GM23248 (cell line): ENCODE results near the gene LKAAEAR1. TPM values are rescaled to one million over a fixed set of nuclear protein-coding genes. Genes with fewer than 3 reads are reported as not detected.

Source experiments
- DNase-seq: peaks from one replicate; pipeline ENCODE4 v3.0.0-alpha.2; 2015
- H2AFZ ChIP-seq: fragments of 200-600 bp; sonication (generic); 2 replicates; pipeline ENCODE4 v1.6.1; 2016; ENCODE audit warnings: antibody characterized with exemption
- H3F3A ChIP-seq: fragments of 200-600 bp; sonication (generic); 2 replicates; pipeline ENCODE4 v1.6.1; 2016; ENCODE audit warnings: mild to moderate bottlenecking, antibody characterized with exemption, mixed run types; ENCODE audit not compliant: insufficient read depth
- H3K27ac ChIP-seq: fragments of 200-600 bp; sonication (generic); 2 replicates; pipeline ENCODE4 v1.5.1; 2016; ENCODE audit warnings: mild to moderate bottlenecking
- H3K27me3 ChIP-seq: fragments of 200-600 bp; sonication (generic); replicated peaks from 2 replicates; pipeline ENCODE4 v1.6.1; 2016; ENCODE audit warnings: mild to moderate bottlenecking; ENCODE audit not compliant: insufficient read depth
- H3K36me3 ChIP-seq: fragments of 200-600 bp; sonication (generic); 2 replicates; pipeline ENCODE4 v1.6.1; 2016; ENCODE audit warnings: low read depth, mild to moderate bottlenecking
- H3K4me1 ChIP-seq: fragments of 200-600 bp; sonication (generic); 2 replicates; pipeline ENCODE4 v1.6.1; 2016; ENCODE audit warnings: mild to moderate bottlenecking; ENCODE audit not compliant: insufficient read depth
- H3K4me2 ChIP-seq: fragments of 200-600 bp; sonication (generic); one replicate; pipeline ENCODE4 v1.6.1; 2016; ENCODE audit warnings: mild to moderate bottlenecking; ENCODE audit not compliant: unreplicated experiment
- H3K4me3 ChIP-seq: fragments of 200-600 bp; sonication (generic); 2 replicates; pipeline ENCODE4 v1.5.1; 2016; ENCODE audit warnings: mild to moderate bottlenecking
- H3K79me2 ChIP-seq: fragments of 200-600 bp; sonication (generic); 2 replicates; pipeline ENCODE4 v1.6.1; 2016; ENCODE audit warnings: mild to moderate bottlenecking; ENCODE audit not compliant: insufficient read depth
- H3K9ac ChIP-seq: fragments of 200-600 bp; sonication (generic); 2 replicates; pipeline ENCODE4 v1.6.1; 2016; ENCODE audit warnings: mild to moderate bottlenecking
- H3K9me2 ChIP-seq: fragments of 200-600 bp; sonication (generic); 2 replicates; pipeline ENCODE4 v1.6.1; 2016; ENCODE audit warnings: mixed run types, mild to moderate bottlenecking, moderate library complexity; ENCODE audit not compliant: insufficient read depth
- H3K9me3 ChIP-seq: fragments of 200-600 bp; sonication (generic); one replicate; pipeline ENCODE4 v1.6.1; 2017; ENCODE audit warnings: low read depth
- H4K20me1 ChIP-seq: fragments of 200-600 bp; sonication (generic); 2 replicates; pipeline ENCODE4 v1.6.0; 2016; ENCODE audit not compliant: insufficient read depth
- EZH2 ChIP-seq: fragments of 200-600 bp; sonication (generic); IDR thresholded peaks from 2 replicates; pipeline ENCODE4 v1.6.1; 2018; ENCODE audit warnings: antibody characterized with exemption, mild to moderate bottlenecking; ENCODE audit not compliant: insufficient read depth, poor library complexity, severe bottlenecking
- EZH2phosphoT487 ChIP-seq: fragments of 200-600 bp; sonication (generic); IDR thresholded peaks from 2 replicates; pipeline ENCODE4 v1.6.1; 2018; ENCODE audit warnings: antibody characterized with exemption, moderate library complexity, mild to moderate bottlenecking, low read depth; ENCODE audit not compliant: insufficient read depth
- WGBS, 2 experiments: methylation state at CpG; one replicate each; pipeline ENCODE4 v1.1.6; 2015 to 2017; ENCODE audit warnings: low lambda C conversion rate in 2 of 2, low coverage in 1 of 2; ENCODE audit errors: missing lambda C conversion rate in 2 of 2; 5-methylcytosine and 5-hydroxymethylcytosine counted together
- in situ Hi-C: fragments of 300-500 bp; cut with MboI; formaldehyde crosslinking; loops from 2 replicates; pipeline ENCODE4 v1.15.0; 2020
- polyA plus RNA-seq: library from polyadenylated mRNA; unstranded; fragments of >200 nt; fragmentation: Nextera tagmentation; extraction: Ambion mirVana; gene quantifications from 2 replicates; pipeline ENCODE4 v1.2.1, GENCODE V29; 2016
- total RNA-seq: library from RNA; depleted of rRNA; stranded (reverse); fragments of >200 nt; shearing (Covaris generic); gene quantifications from 2 replicates; pipeline ENCODE4 v1.2.3, GENCODE V29; 2014

The LKAAEAR1 gene
- total and polyA plus RNA-seq, 2 experiments from 2014 or later, result 0.59 to 3.7 TPM

- H3K27ac ChIP-seq, result no peak overlapping the region
- no peak overlapping the region for H2AFZ ChIP-seq
Observed at GRCh38 chr20:64070244-64070993, 13.8 kb downstream of the LKAAEAR1 start.

GRCh38 chr20:64069614-64070243, 14.5 kb downstream of the LKAAEAR1 start:
- no peaks in the 10 kb centered on the region for H3K79me2 ChIP-seq
- no peaks in the 10 kb centered on the region for H3K9me2 ChIP-seq
- H3K4me1 ChIP-seq, result peaks cover 13% of the 10 kb centered on the region
- no peaks in the 10 kb centered on the region for H3K36me3 ChIP-seq
- H2AFZ ChIP-seq, result no peak overlapping the region
- 56 to 62% methylated on average over 12 to 14 of the region's 14 CpGs for WGBS, 2 experiments
- H3K9ac ChIP-seq, result no peak overlapping the region
- H3K27ac ChIP-seq, result no peak overlapping the region
- H3K4me2 ChIP-seq, result no peak overlapping the region
- H3K9me3 ChIP-seq, result no peaks in the 10 kb centered on the region
- in situ Hi-C loops, result no loop called here
- no peak for TF ChIP-seq EZH2phosphoT487
- TF ChIP-seq EZH2, result no peak
- H4K20me1 ChIP-seq, result no peaks in the 10 kb centered on the region
- H3F3A ChIP-seq, result no peaks in the 10 kb centered on the region
- DNase-seq, result peak; percentile 41
- H3K4me3 ChIP-seq, result no peak overlapping the region
- no peaks in the 10 kb centered on the region for H3K27me3 ChIP-seq

More at GRCh38 chr20:64070244-64070993, 13.8 kb downstream of the LKAAEAR1 start:
- H3K4me3 ChIP-seq, result no peak overlapping the region
- no peak overlapping the region for H3K9ac ChIP-seq
- no peaks in the 10 kb centered on the region for H3K79me2 ChIP-seq
- TF ChIP-seq EZH2 (no peak), EZH2phosphoT487 (no peak)
- H3K27me3 ChIP-seq, result no peaks in the 10 kb centered on the region
- no peaks in the 10 kb centered on the region for H3K9me2 ChIP-seq
- no peaks in the 10 kb centered on the region for H4K20me1 ChIP-seq
- DNase-seq, result no peak
- no peaks in the 10 kb centered on the region for H3F3A ChIP-seq
- no peak overlapping the region for H3K4me2 ChIP-seq
- 89 to 90% methylated on average over 30 to 31 of the region's 31 CpGs for WGBS, 2 experiments
- H3K4me1 ChIP-seq, result peaks cover 10% of the 10 kb centered on the region
- in situ Hi-C loops, result no loop called here
- H3K9me3 ChIP-seq, result no peaks in the 10 kb centered on the region
- no peaks in the 10 kb centered on the region for H3K36me3 ChIP-seq

GRCh38 chr20:64069209-64069613, 15.0 kb downstream of the LKAAEAR1 start:
- in situ Hi-C loops, result no loop called here
- WGBS, 2 experiments, result 86 to 89% methylated on average over 19 of the region's 20 CpGs

GRCh38 chr20:64068386-64069208, 15.6 kb downstream of the LKAAEAR1 start:
- H3F3A ChIP-seq, result 0 out of 2 replicates have a peak, but pooled peaks cover 3% of the 10 kb centered on the region
- peaks cover 22% of the 10 kb centered on the region for H3K4me1 ChIP-seq
- H3K4me2 ChIP-seq, result no peak overlapping the region
- no peak overlapping the region for H3K27ac ChIP-seq
- H3K9me3 ChIP-seq, result no peaks in the 10 kb centered on the region
- H3K9ac ChIP-seq, result no peak overlapping the region
- no peaks in the 10 kb centered on the region for H4K20me1 ChIP-seq
- in situ Hi-C loops, result no loop called here
- WGBS, 2 experiments, result 64 to 66% methylated on average over 12 of the region's 12 CpGs
- 0 out of 2 replicates have a peak, but pooled peaks cover 5% of the 10 kb centered on the region for H3K79me2 ChIP-seq
- no peaks in the 10 kb centered on the region for H3K9me2 ChIP-seq
- H2AFZ ChIP-seq, result no peak overlapping the region
- H3K36me3 ChIP-seq, result no peaks in the 10 kb centered on the region
- H3K27me3 ChIP-seq, result no peaks in the 10 kb centered on the region
- TF ChIP-seq EZH2phosphoT487 (no peak), EZH2 (no peak)
- DNase-seq, result no peak
- no peak overlapping the region for H3K4me3 ChIP-seq

More at GRCh38 chr20:64069209-64069613, 15.0 kb downstream of the LKAAEAR1 start:
- Histone ChIP-seq H3K4me1 (peaks cover 18% of the 10 kb centered on the region), H3K36me3 (no peaks in the 10 kb centered on the region), H3K27ac (no peak overlapping the region), H3K9me2 (no peaks in the 10 kb centered on the region), H3K4me3 (no peak overlapping the region), H2AFZ (no peak overlapping the region), H4K20me1 (no peaks in the 10 kb centered on the region), H3K27me3 (no peaks in the 10 kb centered on the region), H3K9ac (no peak overlapping the region), H3K79me2 (no peaks in the 10 kb centered on the region), H3F3A (no peaks in the 10 kb centered on the region), H3K4me2 (no peak overlapping the region), H3K9me3 (no peaks in the 10 kb centered on the region)
- TF ChIP-seq EZH2phosphoT487 (no peak), EZH2 (no peak)
- no peak for DNase-seq
